ENCODE measurements around the gene PISD.

DNA sequence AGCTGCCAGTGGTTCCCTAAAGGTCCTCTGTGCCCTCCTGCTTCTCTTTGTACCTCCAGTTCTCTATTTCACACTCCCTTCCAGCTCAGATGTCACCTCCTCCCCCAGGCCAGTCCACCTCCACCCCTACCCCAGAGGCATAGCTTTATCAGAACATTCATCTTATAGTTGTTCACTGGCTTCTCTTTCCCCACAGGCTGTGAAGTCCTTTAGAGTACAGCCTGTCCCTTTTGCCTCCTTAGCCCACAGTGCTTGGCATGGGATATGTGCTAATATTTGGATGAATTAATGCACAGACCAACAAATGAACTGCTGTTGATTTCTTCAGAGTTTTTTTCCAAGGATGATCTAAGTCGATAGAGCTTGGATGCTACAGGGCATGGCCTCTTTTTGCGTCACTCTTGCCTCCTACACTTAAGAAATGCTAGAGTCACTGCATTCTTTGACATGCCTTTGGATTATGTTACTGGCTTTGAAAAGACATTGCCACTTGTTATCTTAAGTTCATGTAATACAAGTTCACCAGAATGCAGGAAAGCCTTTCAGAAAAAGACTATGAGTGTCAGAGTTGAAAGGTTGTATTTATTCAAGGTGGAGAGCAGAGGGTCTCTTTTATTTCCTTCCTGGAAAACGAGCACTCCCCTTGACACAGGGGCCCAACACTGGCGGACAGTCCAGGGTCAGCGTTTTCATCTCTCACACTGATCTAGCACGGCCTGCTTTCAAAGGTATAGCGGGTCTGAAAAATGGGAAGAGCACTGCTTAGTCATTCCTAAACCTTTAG is 75.7 kb downstream of the PISD start:
- TF ChIP-seq, protein P1, sequence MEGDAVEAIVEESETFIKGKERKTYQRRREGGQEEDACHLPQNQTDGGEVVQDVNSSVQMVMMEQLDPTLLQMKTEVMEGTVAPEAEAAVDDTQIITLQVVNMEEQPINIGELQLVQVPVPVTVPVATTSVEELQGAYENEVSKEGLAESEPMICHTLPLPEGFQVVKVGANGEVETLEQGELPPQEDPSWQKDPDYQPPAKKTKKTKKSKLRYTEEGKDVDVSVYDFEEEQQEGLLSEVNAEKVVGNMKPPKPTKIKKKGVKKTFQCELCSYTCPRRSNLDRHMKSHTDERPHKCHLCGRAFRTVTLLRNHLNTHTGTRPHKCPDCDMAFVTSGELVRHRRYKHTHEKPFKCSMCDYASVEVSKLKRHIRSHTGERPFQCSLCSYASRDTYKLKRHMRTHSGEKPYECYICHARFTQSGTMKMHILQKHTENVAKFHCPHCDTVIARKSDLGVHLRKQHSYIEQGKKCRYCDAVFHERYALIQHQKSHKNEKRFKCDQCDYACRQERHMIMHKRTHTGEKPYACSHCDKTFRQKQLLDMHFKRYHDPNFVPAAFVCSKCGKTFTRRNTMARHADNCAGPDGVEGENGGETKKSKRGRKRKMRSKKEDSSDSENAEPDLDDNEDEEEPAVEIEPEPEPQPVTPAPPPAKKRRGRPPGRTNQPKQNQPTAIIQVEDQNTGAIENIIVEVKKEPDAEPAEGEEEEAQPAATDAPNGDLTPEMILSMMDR (IDR thresholded peaks at IDR 0.05), result no peak
- no peak for TF ChIP-seq POLR2A (IDR thresholded peaks at IDR 0.05)
- no peak for TF ChIP-seq EP300 (IDR thresholded peaks at IDR 0.05)
- no peak for TF ChIP-seq POLR2AphosphoS5 (IDR thresholded peaks at IDR 0.05)

Data from stomach (tissue), 4 donors.